Glutamatergic neuron (in vitro differentiated cells): ENCODE measurements around the gene SHROOM3. TPM values are rescaled to one million over a fixed set of nuclear protein-coding genes. Genes with fewer than 3 reads are reported as not detected.

Experiments used
- DNase-seq: peaks from one replicate; pipeline ENCODE4 v3.0.0; 2022
- H3K27ac Mint-ChIP-seq: one replicate; pipeline ENCODE4 v1.8.0; 2020; ENCODE audit warnings: mild to moderate bottlenecking, mixed read lengths, inconsistent platforms; ENCODE audit not compliant: unreplicated experiment
- H3K27me3 Mint-ChIP-seq: one replicate; pipeline ENCODE4 v1.8.0; 2020; ENCODE audit warnings: mild to moderate bottlenecking, moderate library complexity, mixed read lengths, inconsistent platforms; ENCODE audit not compliant: unreplicated experiment
- H3K36me3 Mint-ChIP-seq: one replicate; pipeline ENCODE4 v1.8.0; 2020; ENCODE audit warnings: mild to moderate bottlenecking, mixed read lengths, inconsistent platforms; ENCODE audit not compliant: unreplicated experiment
- H3K4me1 Mint-ChIP-seq: one replicate; pipeline ENCODE4 v1.8.0; 2020; ENCODE audit warnings: mild to moderate bottlenecking, low read depth, mixed read lengths, inconsistent platforms; ENCODE audit not compliant: unreplicated experiment
- H3K4me3 Mint-ChIP-seq: one replicate; pipeline ENCODE4 v1.8.0; 2020; ENCODE audit warnings: mild to moderate bottlenecking, mixed read lengths, inconsistent platforms; ENCODE audit not compliant: unreplicated experiment
- H3K9me3 Mint-ChIP-seq: one replicate; pipeline ENCODE4 v1.8.0; 2020; ENCODE audit warnings: mild to moderate bottlenecking, moderate library complexity, mixed read lengths, inconsistent platforms; ENCODE audit not compliant: unreplicated experiment
- CTCF ChIP-seq: fragments of 200-600 bp; sonication (generic); IDR thresholded peaks from one replicate; pipeline ENCODE4 v1.5.0; 2021; ENCODE audit not compliant: partially characterized antibody, unreplicated experiment
- total RNA-seq: library from RNA; stranded (reverse); fragmentation: NEBNext Ultra II Directional; extraction: Animal tissue kit (Norgen Biotek cat#: 25700); gene quantifications from one replicate; pipeline ENCODE4 v1.2.1, GENCODE V29; 2021; ENCODE audit not compliant: unreplicated experiment

The SHROOM3 gene
- total RNA-seq, 1 donor from 2014 or later: 1.9 TPM

GRCh38 chr4:76680952-76681351 lies 245.9 kb downstream of the SHROOM3 start:
- no peak overlapping the region for H3K4me3 Mint-ChIP-seq
- H3K9me3 Mint-ChIP-seq: no peaks in the 10 kb centered on the region
- TF ChIP-seq CTCF: no peak
- no peak for DNase-seq
- H3K4me1 Mint-ChIP-seq: peaks cover 5% of the 10 kb centered on the region
- H3K36me3 Mint-ChIP-seq: no peaks in the 10 kb centered on the region
- no peak overlapping the region for H3K27ac Mint-ChIP-seq
- peaks cover 1% of the 10 kb centered on the region for H3K27me3 Mint-ChIP-seq

GRCh38 chr4:76681996-76682395 lies 247.0 kb downstream of the SHROOM3 start:
- no peaks in the 10 kb centered on the region for H3K36me3 Mint-ChIP-seq
- no peak for TF ChIP-seq CTCF
- no peak overlapping the region for H3K27ac Mint-ChIP-seq
- no peaks in the 10 kb centered on the region for H3K9me3 Mint-ChIP-seq
- peaks cover 1% of the 10 kb centered on the region for H3K27me3 Mint-ChIP-seq
- no peak for DNase-seq
- H3K4me1 Mint-ChIP-seq: peaks cover 5% of the 10 kb centered on the region
- no peak overlapping the region for H3K4me3 Mint-ChIP-seq

GRCh38 chr4:76683144-76683543 lies 248.1 kb downstream of the SHROOM3 start:
- H3K36me3 Mint-ChIP-seq: no peaks in the 10 kb centered on the region
- H3K9me3 Mint-ChIP-seq: no peaks in the 10 kb centered on the region
- peaks cover 1% of the 10 kb centered on the region for H3K27me3 Mint-ChIP-seq
- H3K27ac Mint-ChIP-seq: no peak overlapping the region
- no peak overlapping the region for H3K4me3 Mint-ChIP-seq
- no peak for TF ChIP-seq CTCF
- peaks cover 12% of the 10 kb centered on the region for H3K4me1 Mint-ChIP-seq
- DNase-seq: no peak

GRCh38 chr4:76687746-76688448 lies 252.9 kb downstream of the SHROOM3 start:
- Mint-ChIP-seq H3K4me1 (peaks cover 28% of the 10 kb centered on the region), H3K27ac (no peak overlapping the region), H3K4me3 (no peak overlapping the region), H3K27me3 (peaks cover 4% of the 10 kb centered on the region), H3K36me3 (no peaks in the 10 kb centered on the region), H3K9me3 (peaks cover 2% of the 10 kb centered on the region)
- DNase-seq: no peak
- TF ChIP-seq CTCF: no peak

GRCh38 chr4:76688619-76689144 lies 253.7 kb downstream of the SHROOM3 start:
- Mint-ChIP-seq H3K4me3 (peak overlapping the region; percentile 86), H3K27ac (peak overlapping the region; percentile 33), H3K4me1 (peaks cover 28% of the 10 kb centered on the region), H3K27me3 (peaks cover 2% of the 10 kb centered on the region), H3K36me3 (no peaks in the 10 kb centered on the region), H3K9me3 (peaks cover 2% of the 10 kb centered on the region)
- no peak for DNase-seq
- TF ChIP-seq CTCF: no peak
